ENCODE measurements around the gene SECTM1.

SECTM1 gene

DNA sequence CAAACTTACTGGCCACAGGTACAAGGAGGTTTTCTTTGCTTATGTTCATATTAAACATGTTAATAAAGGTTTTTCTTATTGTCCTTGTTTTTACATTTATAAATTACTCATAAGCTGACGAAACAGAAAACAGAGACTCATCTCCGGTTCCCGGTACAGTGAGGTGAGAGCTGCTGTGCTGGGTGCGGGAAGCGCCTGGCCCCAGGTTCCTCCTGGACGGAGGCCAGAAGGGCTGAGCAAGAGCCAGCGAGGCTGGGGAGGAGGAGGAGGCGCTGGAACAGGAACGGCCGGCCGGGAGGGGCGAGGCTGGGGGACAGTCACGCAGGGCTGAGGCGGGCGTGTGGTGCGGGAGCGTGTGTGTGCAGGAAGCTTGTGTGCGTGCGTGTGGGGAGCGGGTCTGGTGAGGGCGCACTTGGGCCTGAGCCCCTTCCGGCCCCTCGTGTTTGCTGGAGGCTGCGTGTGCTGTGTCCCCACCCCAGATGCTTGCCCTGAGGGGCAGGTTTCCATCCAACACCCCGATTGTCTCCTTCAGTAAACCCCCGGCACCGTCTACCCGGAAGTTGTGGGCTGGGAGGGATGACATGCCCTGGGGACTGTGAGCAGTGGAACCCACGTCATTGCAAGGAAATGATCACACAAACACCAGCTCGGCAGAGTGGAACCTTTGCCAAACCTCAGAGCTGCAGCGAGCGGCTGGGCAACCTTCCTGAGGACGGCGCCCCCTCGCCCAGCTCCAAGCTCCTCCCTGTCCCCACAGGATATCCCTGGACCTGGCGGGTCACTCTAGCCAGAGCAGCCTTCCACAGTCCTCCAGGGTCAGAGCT, 35.6 kb downstream of the SECTM1 start:
- DNase-seq = no peak

DNA sequence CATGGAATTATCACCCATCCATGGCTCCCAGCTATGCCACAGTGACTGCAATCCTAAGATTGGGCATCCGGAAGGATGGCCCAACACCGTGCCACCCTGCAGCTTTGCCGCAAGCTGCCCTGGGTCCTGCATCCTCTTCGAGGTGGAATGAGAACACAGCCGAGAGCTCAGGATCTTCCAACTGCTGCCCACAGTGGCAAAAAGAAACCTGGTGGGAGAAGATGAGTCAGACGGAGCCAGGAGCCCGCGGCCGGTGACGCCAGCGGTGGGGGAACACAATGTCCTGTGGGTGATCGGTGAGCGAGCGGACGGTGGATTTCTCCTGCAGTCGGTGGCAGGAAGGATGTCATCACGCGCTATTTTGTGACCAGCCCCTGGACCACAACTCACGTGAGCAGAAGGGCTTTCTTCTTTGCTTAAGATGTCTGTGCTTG, 36.3 kb downstream of the SECTM1 start:
- no peak for DNase-seq

DNA sequence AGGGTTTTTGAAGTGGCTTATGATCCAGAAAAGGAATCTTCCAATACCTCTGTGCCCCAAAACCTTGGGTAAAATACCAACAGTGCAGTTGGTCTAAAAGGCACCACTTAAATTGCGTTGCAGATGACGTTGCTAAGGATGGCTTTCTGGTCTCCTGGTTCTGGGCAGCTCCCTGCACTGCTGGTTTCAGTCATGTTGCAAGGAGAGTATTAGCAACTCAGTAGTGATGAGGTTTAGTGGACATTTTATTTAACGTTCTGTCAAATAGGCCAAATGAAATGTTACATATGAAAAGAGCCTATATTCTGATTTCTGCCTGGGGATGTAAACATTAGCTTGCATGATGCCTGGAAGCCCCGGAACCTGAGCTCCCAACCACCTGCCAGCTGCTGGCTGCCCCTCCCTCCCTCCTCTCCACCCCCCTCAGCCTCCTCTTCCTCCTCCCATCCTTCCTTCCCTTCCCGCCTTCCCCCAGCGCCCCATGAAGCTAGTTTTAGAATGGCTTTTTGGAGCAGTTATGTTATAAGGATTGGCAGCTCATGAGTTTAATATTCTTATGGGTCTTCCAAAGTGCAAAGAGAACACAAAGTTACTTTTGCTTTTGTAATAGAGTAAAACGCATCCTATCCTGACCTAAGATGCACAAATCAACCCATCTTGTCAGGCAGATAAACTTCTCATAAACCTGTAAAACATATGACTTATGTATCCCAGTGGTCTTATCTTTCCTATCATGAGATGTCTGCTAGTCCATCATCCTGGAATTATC, 36.9 kb downstream of the SECTM1 start:
- DNase-seq = peak; percentile 17

DNA sequence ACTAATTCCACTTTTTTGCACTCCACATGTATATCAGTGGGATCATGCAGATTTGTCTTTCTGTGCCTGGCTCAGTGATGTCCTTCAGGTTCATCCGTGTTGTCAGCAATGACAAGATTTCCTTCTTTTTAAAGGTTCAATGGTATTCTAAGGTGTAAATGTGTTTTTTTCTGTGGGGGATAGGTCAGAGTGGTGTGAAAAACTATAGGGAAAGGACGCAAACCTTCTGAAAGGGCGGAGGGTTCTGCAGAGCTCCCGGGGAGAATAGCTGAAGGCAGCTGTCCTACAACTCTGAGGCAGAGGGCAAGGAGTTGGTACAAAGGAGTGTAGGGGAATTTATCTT, 38.1 kb downstream of the SECTM1 start:
- DNase-seq = no peak

DNA sequence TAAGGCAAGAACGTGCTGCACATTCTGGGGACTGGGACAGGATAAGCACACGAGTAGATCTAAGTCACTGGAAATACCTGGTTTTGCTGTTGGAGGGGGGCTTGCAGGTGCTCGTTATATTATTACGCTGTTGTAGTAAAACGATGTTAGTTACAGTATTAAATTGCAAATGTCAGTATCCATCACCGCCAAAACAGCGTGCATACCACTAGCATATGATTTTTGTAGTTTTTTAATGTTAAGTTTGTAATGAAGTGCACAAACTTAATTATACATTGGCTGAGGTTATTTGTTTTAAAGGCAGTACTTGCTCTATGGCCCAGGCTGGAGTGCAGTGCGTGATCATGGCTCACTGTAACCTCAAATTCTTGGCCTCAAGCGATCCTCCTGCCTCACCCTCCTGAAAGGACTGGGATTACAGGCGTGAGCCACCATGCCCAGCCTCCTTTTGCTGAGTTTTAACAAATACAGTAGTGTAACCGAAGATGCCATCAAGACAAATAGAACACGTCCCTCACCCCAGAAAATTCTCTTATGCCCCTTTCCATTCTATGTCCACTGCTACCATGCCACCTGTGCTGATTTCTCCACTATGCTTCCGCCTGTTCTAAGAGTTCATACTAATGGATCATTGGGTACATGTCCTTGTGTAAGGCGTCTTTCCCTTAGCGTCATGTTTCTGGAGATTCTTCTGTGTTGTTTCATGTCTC, 39.3 kb downstream of the SECTM1 start:
- no peak for DNase-seq

DNA sequence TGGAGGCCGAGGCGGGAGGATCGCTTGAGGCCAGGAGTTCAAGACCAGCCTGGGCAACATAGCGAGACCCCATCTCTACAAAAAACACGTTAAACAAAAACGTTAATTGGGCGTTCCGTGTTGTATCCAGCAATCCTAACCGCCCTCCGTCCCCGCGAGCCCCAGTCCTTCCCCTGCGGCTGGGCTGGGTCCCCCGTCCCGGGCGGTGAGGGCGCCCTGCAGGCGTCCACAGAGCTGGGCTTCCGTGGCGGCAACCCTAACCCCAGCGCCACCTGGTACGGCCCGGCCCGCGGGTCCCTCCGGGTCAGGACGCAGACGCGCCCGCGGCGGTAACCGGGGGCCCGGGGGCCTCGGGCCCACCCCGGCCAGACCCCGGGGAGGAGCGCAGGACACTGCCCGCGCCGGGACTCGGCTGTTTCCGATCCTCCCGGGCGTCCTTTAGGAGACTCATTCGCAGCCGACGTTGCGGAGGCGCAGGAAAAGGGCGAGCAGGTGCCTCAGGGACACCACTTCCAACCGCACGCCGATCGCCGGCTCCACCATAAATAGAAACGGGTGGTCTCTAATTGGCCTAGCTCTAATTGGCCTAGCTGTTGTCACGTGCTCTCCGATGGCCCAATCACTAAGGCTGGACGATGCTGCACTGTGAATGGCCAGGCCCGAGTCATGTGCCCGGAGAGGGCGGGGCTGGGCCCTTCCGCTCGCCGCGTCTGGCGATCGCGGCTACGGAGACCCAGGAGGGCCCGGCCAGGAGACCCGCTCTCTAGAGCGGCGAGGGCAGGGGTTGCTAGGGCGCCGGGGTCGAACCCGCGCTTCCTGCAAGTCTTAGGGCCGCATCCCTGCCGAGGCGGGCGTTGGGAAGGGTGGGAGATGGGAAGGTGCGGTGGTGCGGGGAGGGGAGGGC, 41.1 kb downstream of the SECTM1 start:
- peak; percentile 97 for DNase-seq

DNA sequence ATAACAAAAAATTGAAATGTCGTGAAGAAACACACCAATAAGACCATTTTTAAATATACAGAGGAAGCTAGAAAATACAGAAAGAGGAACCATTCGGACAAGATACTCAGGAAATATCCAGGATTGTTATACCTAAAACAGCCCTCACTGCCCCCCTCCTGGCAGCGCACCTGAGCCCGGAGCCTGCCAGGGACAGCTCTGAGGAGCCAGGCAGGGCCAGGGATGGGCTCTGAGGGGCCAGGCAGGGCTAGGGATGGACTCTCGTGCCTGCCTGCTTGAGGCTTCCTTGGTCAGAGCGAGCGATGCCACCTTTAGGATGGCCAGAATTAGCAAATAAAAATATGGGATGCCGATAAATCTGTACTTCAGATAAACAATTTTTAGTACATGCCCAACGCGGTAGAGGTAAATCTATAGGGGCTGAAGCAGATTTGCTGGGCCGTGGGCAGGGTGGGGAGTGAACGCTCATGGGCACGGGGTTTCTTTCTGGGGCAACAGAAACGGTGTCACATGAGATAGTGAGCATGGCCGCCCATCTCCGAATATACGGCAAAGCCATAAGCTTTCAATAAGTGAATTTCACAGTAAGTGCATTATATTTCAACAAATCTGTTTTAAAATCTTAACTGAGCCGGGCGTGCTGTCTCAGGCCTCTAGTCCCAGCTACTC, 41.9 kb downstream of the SECTM1 start:
- DNase-seq = no peak

DNA sequence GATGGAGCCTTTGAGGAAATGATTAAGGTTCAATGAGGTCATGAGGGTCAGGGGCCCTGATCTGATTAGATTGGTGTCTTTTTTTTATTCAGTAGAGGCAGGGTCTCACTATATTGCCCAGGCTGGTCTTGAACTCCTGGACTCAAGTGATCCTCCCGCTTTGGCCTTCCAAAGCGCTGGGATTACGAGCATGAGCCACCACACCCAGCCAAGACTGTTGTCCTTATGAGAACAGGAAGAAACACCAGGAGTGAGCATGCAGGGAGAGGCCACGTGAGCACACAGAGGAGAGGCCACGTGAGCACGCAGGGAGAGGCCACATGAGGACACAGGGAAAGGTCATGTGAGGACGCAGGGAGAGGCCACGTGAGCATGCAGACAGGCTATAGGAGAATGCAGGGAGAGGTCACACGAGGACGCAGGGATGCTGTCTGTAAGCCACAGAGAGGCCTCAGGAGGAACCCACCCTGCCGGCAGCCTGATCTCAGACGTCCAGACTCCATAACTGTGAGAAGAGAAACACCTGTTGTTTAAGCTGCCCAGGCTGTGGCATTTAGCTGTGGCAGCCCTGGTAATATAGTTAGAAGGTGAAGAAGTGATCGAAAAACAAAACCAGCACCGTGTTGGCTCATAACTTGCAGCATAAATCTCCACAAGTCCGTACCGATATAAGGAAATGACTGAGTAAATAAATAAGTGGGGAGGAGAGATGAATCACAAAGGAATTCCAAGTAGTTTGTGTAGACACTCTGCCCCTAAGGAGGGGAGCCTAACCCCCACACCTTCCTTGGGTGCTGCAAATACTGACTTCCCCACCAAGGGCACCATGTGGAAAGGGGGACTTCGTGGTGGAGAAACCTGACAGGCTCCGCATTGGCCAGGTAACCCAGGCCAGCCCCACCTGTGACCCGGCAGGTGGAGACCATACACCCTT, 45.4 kb downstream of the SECTM1 start:
- no peak for DNase-seq

DNA sequence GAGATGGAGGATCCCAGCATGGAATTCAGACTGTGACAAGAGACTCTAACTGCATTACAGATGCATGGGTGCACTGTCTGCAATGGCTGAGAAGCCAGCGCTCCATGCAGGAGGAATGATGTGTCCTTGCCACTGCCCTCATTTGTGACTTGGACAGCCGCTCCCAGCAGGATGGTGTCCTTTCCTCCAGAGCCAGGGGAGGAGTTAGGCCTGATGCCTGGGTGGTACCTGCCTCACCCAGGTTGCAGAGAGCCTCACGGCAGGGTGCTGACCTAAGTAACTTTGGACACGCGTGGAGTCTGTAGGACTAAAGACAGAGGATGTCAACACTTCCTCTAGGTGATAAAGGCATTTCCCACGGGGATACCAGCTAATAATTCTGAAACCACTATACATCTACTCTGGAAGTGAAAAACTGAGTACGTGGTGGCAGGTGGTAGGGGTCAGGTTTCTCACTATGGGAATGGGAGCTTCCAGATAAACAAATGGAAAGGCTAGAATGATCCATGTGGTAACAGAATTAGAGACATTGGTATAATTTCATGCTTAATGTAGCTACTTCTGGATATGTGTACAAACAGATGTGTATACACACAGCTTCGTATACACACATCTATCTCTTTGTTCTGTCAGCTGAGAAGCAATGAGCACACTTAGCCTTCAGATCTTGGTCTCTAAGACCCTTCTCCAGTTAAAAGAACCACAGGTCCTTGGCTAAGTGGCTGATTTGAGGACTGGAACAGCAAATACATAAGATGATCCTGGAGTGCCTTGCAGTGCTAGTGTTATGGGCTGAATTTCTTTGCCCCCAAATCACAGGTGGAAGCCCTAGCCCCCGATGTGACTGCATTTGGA, 46.3 kb downstream of the SECTM1 start:
- DNase-seq = no peak

DNA sequence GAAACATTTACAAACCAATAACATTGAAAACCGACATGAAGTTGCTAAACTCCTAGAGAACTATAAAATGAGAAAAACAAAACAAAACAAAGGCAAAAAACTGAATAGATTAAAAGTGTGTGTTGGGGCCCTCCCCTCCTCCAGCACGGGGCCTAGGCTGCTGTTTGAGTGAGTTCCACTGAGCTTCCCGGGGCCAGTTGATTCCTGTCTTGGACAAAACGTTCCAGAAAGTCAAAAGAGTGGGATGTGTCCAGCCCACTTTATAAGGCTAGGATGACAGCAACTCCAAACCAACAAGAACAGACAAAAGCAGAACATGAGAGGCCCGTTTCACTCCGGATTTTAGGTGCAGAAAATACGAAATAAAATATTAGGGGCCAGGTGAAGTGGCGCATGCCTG, 48.4 kb downstream of the SECTM1 start:
- no peak for DNase-seq

DNA sequence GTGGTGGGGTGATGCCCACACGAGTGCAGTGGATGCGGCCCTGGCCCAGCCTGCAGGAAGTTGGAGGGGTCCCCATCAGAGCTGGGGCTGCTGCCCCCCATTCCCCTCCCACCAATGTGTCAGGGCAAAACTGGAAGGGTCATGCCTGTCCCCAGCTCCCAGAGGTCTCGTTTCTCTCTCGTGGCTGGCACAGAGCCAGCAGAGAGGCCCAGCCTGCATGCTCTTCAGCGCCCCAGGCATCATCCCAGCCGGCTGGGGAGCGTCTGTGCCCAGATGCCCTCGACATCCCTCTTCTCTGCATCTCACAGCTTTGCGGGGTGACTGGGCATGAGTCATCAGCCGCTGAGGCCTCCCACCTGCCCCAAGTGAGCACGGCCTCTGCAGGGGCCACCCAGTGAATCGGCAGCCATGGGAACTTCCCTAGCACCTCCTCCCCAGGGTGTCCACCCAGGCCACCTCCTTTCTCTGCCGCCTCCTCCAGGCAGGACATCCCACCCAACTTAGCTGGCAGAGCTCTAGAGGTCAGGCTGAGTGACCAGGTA, 50.3 kb downstream of the SECTM1 start:
- DNase-seq = no peak

DNA sequence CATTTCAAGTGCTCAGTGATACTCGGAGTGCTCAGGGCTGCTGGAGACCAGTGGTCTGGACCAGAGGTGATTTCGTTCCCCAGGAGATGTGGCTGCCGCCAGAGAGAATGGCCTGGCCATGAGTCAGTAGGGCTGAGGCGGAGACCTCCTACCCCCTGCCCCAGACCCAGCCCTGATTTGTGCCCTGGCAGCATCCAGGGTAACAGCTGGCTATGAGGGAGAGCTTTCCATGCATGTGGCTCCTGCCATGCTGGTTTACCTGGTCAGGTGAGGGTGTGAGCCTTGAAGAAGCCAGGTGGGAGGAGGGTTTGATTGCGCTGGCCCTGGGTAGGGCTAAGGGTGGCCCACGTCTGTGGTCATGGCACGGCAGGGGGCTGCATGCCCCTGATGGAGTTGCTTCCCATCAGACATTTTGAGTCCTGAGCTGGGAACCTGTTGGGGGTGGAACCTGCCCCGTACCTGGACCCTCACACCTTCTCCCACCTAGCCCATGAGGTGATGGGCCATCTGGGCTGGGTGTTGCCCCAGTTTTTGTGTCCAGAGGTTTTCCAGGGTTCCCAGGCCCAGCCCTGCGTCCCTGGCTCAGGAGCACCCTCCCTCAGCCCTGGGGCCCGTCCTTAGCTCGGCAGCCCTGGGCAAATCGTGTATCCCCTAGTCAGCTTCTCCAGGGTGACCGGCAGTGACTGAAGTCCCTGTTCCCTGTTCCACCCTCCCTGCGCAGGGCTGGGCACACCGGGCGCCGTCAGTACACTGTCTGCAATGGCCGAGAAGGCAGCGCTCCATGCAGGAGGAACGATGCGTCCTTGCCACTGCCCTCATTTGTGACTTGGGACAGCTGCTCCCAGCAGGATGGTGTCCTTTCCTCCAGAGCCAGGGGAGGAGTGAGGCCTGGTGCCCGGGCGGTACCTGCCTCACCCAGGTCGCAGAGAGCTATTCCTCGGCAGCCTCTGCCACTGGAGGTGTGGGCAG, 51.0 kb downstream of the SECTM1 start:
- DNase-seq = no peak

DNA sequence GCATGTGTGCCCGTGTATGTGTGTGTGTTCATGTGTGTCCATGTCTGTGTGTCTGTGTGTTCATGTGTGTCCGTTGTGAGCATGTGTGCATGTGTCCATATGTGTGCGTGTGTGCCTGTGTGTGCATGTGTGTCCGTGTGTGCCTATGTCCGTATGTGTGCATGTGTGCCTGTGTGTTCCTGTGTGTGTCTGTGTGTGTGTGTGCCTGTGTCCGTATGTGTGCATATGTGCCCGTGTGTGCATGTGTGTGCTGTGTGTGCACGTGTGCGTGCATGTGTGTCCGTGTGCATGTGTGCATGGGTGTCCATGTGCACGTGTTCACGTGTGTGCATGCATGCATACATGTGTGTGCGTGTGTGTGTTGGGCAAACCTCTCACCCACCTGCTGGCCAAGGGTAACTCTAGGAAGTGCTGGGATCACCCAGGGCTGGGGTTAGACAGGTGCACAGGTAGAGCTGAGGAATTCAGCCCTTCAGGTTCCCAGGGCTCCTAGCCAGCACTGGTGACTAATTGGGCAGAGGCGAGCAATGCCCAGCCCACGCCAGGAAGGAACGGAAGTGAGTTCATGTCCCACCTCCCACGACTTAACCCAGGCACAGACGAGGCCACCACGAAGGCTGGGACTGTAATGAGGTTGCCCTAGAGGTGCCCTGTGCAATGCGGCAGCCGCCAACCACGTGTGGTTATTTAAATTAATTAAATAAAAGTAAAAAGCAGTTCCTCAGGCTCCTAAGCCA, 51.9 kb downstream of the SECTM1 start:
- no peak for DNase-seq

DNA sequence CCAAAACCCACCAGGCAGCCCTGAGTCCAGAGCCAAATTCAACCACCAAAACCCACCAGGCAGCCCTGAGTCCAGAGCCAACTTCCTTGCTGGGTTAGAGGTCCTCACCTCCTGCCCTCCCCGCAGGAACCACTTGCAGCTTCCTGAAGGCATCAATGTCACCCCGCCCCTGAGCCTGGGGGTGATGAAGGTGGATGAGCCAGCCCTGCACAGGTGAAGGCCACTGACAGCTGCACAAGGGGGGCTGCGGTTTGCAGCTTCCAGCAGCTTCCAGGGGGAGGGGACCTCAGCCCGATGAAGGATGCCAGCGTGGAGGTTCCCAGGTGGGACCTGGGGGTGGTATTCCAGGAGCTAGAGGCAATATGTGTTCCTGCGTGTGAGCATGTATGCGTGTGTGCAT, 52.5 kb downstream of the SECTM1 start:
- DNase-seq = no peak

DNA sequence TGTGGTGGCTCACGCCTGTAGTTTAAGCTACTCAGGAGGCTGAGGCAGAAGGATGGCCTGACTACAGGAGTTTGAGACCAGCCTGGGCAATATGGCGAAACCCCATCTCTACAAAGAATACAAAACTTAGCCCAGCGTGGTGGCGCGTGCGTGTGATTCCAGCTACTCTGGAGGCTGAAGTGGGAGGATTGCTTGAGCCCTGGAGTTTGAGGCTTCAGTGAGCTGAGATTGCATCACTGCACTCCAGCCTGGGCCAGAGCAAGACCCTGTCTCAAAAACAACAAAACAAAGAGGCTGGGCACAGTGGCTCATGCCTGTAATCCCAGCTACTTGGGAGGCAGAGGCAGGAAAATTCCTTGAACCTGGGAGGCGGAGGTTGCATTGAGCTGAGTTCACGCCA, 53.0 kb downstream of the SECTM1 start:
- DNase-seq = no peak

DNA sequence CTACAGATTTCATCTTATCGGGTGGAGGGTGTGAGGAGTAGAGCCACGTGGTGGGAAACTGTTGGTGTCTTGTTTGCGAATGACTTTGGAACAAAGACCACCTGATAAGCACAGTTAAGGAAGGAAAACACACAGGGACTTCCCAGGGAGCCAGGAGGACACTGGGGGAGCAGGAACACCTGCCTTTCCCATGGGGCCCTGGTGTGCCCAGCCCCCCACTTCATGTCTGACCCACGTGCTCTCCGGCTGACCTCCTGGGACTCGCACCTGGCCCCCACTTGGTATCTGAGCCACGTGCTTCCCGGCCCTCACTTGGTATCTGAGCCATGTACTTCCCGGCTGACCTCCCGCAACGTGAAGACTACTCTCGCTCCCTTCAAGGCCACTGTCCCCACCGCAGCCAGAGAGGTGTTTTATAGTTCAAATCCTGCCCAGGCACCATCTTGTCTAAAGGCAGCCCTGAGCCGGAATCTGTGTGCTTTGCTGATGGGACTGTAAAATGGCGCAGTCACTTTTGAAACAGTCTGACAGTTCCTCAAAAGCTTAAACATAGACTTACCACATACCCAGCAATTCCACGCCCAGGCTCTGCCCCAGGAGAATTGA, 54.7 kb downstream of the SECTM1 start:
- no peak for DNase-seq

DNA sequence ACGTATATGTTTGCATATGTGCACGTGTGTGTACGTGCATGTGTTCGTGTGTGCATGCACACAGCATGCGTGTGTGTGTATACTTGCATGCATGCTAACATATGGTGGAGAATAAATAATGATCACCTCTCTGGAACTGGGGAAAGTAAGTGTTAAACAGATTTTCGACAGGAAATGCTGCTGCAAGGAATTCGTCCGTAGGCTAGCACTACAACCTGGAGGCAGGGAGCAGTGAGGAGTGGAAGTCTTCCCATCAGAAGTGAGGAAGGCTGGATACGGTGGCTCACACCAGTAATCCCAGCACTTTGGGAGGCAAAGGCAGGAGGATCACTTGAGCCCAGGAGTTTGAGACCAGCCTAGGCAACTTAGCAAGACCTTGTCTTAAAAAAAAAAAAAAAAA, 55.3 kb downstream of the SECTM1 start:
- DNase-seq = no peak

Measured in NCI-H748 treated with DMSO at 0.1 percent for 48 hours (cell line).